Body of pancreas (tissue), 4 donors: ENCODE data around the gene PTPRN2. TPM values are rescaled to one million over a fixed set of nuclear protein-coding genes. Genes with fewer than 3 reads are reported as not detected.

Experiments used
- ATAC-seq: fragments of 150-250 bp; one replicate; pipeline ENCODE4 v1.9.1; 2016
- DNase-seq, 4 donors: peaks; one replicate each; pipeline ENCODE4 v3.0.0-alpha.2; 2019
- H3K27ac ChIP-seq, 4 donors: fragments of 200-600 bp; sonication (generic); 1 replicate in 3 of 4; 2 replicates in 1 of 4; pipeline versions ENCODE4 v1.5.1 to v1.6.1; 2016 to 2019; ENCODE audit warnings: mild to moderate bottlenecking in 1 of 4, mixed read lengths in 1 of 4, moderate library complexity in 1 of 4
- H3K27me3 ChIP-seq, 2 donors: fragments of 200-600 bp; sonication (generic); one replicate each; pipeline ENCODE4 v1.6.0; 2016; ENCODE audit warnings: mild to moderate bottlenecking in 1 of 2
- H3K36me3 ChIP-seq, 2 donors: fragments of 200-600 bp; sonication (generic); replicated peaks in 1 of 2; 2 replicates each; pipeline ENCODE4 v1.5.1; 2016; ENCODE audit warnings: low read depth in 2 of 2; ENCODE audit not compliant: insufficient read depth in 1 of 2
- H3K4me1 ChIP-seq: fragments of 200-600 bp; sonication (generic); one replicate; pipeline ENCODE4 v1.6.0; 2016
- H3K4me3 ChIP-seq, 2 donors: fragments of 200-600 bp; sonication (generic); 1 replicate in 1 of 2; 2 replicates in 1 of 2; pipeline ENCODE4 v1.5.1; 2016 to 2019
- H3K9me3 ChIP-seq, 3 donors: fragments of 200-600 bp; sonication (generic); 1 replicate in 2 of 3; 2 replicates in 1 of 3; pipeline ENCODE4 v1.5.1; 2016
- POLR2A ChIP-seq, 3 donors: fragments of 450-650 bp; IDR thresholded peaks; one replicate each; pipeline ENCODE4 v1.6.1; 2016; ENCODE audit warnings: antibody characterized with exemption in 3 of 3, mild to moderate bottlenecking in 2 of 3
- WGBS, 2 donors: methylation state at CpG; one replicate each; pipeline ENCODE4 v1.1.5; 2017; 5-methylcytosine and 5-hydroxymethylcytosine counted together
- intact Hi-C: fragments of 100-400 bp; cut with DNase I; formaldehyde crosslinking; loops from one replicate; pipeline ENCODE4 v1.15.1; 2023
- total RNA-seq, 2 donors: library from RNA; depleted of rRNA; stranded (reverse); fragments of >200 nt; gene quantifications; one replicate each; pipeline ENCODE4 v1.1.0, GENCODE V29; 2016
- TF ChIP-seq, protein P1 (sequence below), 7 experiments: fragments of 450-650 bp in 4 of 7; fragments of 200-600 bp in 3 of 7; sonication (generic) in 3 of 7; IDR thresholded peaks; one replicate each; pipeline ENCODE4 v1.5.1; 2016 to 2019; ENCODE audit warnings: antibody characterized with exemption in 7 of 7

The PTPRN2 gene
- total RNA-seq, 2 donors from 2014 or later, result 31.6 to 76.1 TPM

DNA sequence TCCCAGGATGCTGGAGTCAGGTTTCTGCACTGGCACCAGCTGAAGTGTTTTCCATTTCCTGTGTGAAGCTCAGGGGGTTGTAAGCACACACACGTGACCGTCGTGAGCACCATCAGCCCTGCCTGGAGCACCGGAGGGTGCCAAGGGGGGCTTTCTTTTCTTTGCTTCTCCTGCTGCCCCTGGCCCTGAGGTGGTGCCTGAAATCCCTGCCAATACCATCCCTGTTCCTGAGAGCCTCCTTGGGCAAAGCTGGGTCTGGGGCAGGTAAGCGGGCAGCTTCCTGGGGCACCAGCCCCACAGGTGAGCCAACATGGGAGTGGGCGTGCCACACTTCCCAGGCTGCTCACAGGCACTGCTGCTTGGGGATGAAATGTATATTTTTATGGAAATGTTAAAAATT lies 657.2 kb downstream of the PTPRN2 start:
- WGBS, 2 donors, result 75 to 90% methylated on average over 5 to 6 of the region's 6 CpGs
- Histone ChIP-seq H3K36me3 (no peaks in the 10 kb centered on the region), H3K27ac (no peak overlapping the region), H3K4me1 (no peaks in the 10 kb centered on the region), H3K4me3 (no peak overlapping the region), H3K27me3 (no peaks in the 10 kb centered on the region), H3K9me3 (no peaks in the 10 kb centered on the region)
- TF ChIP-seq, protein P1, sequence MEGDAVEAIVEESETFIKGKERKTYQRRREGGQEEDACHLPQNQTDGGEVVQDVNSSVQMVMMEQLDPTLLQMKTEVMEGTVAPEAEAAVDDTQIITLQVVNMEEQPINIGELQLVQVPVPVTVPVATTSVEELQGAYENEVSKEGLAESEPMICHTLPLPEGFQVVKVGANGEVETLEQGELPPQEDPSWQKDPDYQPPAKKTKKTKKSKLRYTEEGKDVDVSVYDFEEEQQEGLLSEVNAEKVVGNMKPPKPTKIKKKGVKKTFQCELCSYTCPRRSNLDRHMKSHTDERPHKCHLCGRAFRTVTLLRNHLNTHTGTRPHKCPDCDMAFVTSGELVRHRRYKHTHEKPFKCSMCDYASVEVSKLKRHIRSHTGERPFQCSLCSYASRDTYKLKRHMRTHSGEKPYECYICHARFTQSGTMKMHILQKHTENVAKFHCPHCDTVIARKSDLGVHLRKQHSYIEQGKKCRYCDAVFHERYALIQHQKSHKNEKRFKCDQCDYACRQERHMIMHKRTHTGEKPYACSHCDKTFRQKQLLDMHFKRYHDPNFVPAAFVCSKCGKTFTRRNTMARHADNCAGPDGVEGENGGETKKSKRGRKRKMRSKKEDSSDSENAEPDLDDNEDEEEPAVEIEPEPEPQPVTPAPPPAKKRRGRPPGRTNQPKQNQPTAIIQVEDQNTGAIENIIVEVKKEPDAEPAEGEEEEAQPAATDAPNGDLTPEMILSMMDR (IDR thresholded peaks at IDR 0.05), result no peak
- TF ChIP-seq POLR2A (IDR thresholded peaks at IDR 0.05), result no peak
- intact Hi-C loops, result no loop called here
- DNase-seq, result no peak
- no peak for ATAC-seq

DNA sequence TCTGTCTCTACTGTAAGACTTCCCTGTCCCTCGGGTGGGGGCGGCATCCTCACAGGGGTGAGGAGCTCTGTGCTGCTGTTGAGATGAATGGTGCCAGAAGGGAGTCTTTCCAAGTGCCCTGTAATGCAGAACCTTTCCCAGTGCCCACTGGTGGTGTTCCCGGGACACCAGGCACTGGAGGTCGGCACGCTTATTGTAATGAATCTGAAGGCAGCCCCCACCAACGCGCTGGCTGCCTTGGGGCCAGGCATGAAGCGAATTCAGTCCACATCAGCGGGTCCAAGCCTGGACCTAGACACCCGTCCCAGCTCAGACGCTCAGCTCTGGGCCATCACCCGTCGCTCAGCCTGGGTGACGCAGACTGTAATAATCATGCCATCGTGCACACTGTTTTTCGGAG lies 658.0 kb downstream of the PTPRN2 start:
- Histone ChIP-seq H3K9me3 (no peaks in the 10 kb centered on the region), H3K36me3 (no peaks in the 10 kb centered on the region), H3K4me3 (no peak overlapping the region), H3K27ac (no peak overlapping the region), H3K27me3 (no peaks in the 10 kb centered on the region), H3K4me1 (no peaks in the 10 kb centered on the region)
- 86 to 92% methylated on average over 4 to 16 of the region's 16 CpGs for WGBS, 2 donors
- ATAC-seq (no peak), DNase-seq (no peak)
- intact Hi-C loops, result no loop called here
- TF ChIP-seq POLR2A (IDR thresholded peaks at IDR 0.05), result no peak
- TF ChIP-seq, protein P1 (IDR thresholded peaks at IDR 0.05), result no peak

DNA sequence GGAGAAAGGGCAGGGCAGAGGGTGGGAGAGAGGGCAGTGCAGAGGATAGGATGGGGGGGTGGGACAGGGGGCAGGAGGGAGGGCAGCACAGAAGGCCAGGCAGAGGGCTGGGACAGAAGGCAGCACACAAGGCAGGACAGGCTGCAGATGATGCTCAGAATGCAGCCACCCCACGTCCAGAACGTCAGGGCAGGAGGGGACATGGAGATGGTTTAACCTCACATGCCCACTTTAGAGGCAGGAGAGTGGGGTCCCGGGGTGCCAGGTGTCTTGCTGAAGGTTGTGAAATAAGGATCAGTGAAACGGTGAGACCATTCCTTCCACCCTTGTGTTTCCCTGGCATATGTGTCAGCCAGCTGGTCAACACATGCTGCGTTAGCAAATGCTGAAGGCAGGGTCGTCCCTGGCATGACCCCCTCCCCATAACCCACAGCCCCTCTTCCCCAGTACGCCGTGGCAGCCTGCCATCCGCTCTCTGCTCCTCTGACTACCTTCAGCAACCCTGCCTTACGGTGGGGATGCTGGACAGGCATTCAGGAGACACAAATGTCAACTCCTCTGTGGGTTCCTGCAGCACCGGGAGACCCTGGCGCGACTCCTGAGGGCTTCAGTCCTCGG lies 658.7 kb downstream of the PTPRN2 start:
- Histone ChIP-seq H3K27ac (no peak overlapping the region), H3K4me3 (no peak overlapping the region), H3K36me3 (no peaks in the 10 kb centered on the region), H3K4me1 (no peaks in the 10 kb centered on the region), H3K27me3 (no peaks in the 10 kb centered on the region), H3K9me3 (no peaks in the 10 kb centered on the region)
- WGBS, 2 donors, result 82 to 83% methylated on average over 14 of the region's 14 CpGs
- intact Hi-C loops, result no loop called here
- DNase-seq (no peak), ATAC-seq (no peak)
- TF ChIP-seq, protein P1 (IDR thresholded peaks at IDR 0.05), result no peak
- TF ChIP-seq POLR2A (IDR thresholded peaks at IDR 0.05), result no peak

DNA sequence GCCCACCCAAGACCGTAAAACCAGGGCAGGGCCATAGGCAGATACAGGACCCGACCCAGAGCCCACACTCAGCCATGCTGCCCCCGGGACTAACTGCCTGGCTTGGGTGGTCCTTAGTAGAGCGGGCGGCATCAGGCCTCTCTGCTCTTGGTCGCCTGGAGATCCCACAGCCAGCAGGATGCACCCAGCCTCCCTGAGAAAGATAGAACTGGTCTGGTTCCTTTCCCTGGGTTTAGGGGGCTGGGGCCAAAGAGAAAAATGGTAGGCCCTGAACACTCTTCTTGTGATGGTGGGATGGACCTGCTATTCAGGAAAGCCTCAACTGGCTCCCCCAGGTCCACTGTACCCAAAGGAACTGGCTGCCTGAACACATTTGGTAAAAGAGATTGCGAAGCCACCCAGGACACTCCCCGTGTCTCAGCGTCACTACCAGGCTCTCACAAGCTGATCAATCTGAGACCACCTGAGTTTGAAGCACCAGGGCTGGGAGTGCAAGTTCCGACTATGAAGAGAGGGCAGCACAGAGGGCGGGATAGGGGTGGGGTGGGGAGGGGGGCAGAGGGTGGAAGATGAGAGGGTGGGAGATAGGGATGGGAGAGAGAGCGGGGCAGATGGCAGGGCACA lies 659.3 kb downstream of the PTPRN2 start:
- Histone ChIP-seq H3K4me3 (no peak overlapping the region), H3K4me1 (no peaks in the 10 kb centered on the region), H3K9me3 (no peaks in the 10 kb centered on the region), H3K36me3 (no peaks in the 10 kb centered on the region), H3K27ac (no peak overlapping the region), H3K27me3 (no peaks in the 10 kb centered on the region)
- intact Hi-C loops, result no loop called here
- ATAC-seq (no peak), DNase-seq (no peak)
- WGBS, 2 donors, result 84 to 89% methylated on average over 8 to 12 of the region's 12 CpGs
- no peak for TF ChIP-seq POLR2A (IDR thresholded peaks at IDR 0.05)
- TF ChIP-seq, protein P1 (IDR thresholded peaks at IDR 0.05), result no peak
